Activated CD4-positive, CD25-positive, alpha-beta regulatory T cell treated with anti-CD3 and anti-CD28 coated beads, Interleukin-2, amount 50 U/mL, for 72 hours (primary cell): ENCODE measurements around the gene NAGPA.
"Not testable (repeated sequence)": the region's sequence is repeated elsewhere in the genome, so short reads cannot be mapped to it uniquely, and the experiment has no call there.

Experiments
- DNase-seq: peaks from one replicate; pipeline ENCODE4 v3.0.0; 2021

The NAGPA gene

GRCh38 chr16:5059386-5060072 lies 25.8 kb upstream of the NAGPA start:
- DNase-seq, result no peak

- DNase-seq, result no peak
Observed at GRCh38 chr16:5058476-5058875, 24.7 kb upstream of the NAGPA start.

- DNase-seq, result no peak
Observed at GRCh38 chr16:5056352-5056751, 22.6 kb upstream of the NAGPA start.

GRCh38 chr16:5054876-5055865 lies 21.4 kb upstream of the NAGPA start:
- no peak for DNase-seq

GRCh38 chr16:5046914-5047313 lies 13.2 kb upstream of the NAGPA start:
- no peak for DNase-seq

GRCh38 chr16:5045499-5046115 lies 11.9 kb upstream of the NAGPA start:
- DNase-seq, result no peak

- DNase-seq, result not testable (repeated sequence)
Observed at GRCh38 chr16:5044581-5044980, 10.8 kb upstream of the NAGPA start.

GRCh38 chr16:5044011-5044540 lies 10.3 kb upstream of the NAGPA start:
- DNase-seq, result no peak

GRCh38 chr16:5042574-5043171 lies 8.9 kb upstream of the NAGPA start:
- DNase-seq, result no peak

- DNase-seq, result no peak
Observed at GRCh38 chr16:5041600-5042133, 7.9 kb upstream of the NAGPA start.

- no peak for DNase-seq
Observed at GRCh38 chr16:5040451-5040850, 6.7 kb upstream of the NAGPA start.

GRCh38 chr16:5036228-5037156 lies 2.8 kb upstream of the NAGPA start:
- no peak for DNase-seq

- DNase-seq, result no peak
Observed at GRCh38 chr16:5035909-5036227, 2.1 kb upstream of the NAGPA start.

- no peak for DNase-seq
Observed at GRCh38 chr16:5034167-5034523, 410 bp upstream of the NAGPA start.

GRCh38 chr16:5032748-5033167 lies 977 bp downstream of the NAGPA start:
- DNase-seq, result no peak

GRCh38 chr16:5031601-5032000 lies 2.1 kb downstream of the NAGPA start:
- DNase-seq, result no peak

- no peak for DNase-seq
Observed at GRCh38 chr16:5030251-5030870, 3.4 kb downstream of the NAGPA start.

GRCh38 chr16:5028950-5029475 lies 4.7 kb downstream of the NAGPA start:
- DNase-seq, result no peak

GRCh38 chr16:5027575-5028235 lies 6.0 kb downstream of the NAGPA start:
- DNase-seq, result no peak

- DNase-seq, result no peak
Observed at GRCh38 chr16:5027086-5027485, 6.6 kb downstream of the NAGPA start.
